Activated CD4-positive, CD25-positive, alpha-beta regulatory T cell (primary cell): ENCODE results near the gene PHACTR4.
A peak's percentile ranks its signal among the peaks of the same experiment; 100 is the strongest.
"Not testable (repeated sequence)": the region's sequence is repeated elsewhere in the genome, so short reads cannot be mapped to it uniquely, and the experiment has no call there.

ENCODE experiments used
- DNase-seq, 4 experiments: peaks; one replicate each; lab custom pipeline; 2025; lab: John Stamatoyannopoulos, UW

PHACTR4 gene

DNA sequence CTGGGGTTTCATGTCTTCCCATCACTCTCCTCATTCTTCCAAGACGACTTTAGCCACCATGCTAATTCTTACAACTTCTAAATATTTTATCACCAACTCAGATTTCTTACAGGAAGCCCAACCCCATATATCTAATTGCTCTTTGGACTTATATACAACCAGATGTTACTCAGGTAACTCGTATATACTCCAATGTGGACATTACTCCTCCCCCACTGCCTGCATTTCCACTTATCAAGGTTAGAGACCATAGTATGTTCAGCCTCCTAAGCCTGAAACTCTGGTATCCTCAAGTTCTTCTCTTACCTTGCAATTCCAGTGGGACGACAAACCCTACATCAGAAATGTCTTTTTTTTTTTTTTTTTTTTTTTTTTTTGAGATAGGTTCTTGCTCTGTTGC is 133.6 kb downstream of the PHACTR4 start:
- DNase-seq, result no peak

DNA sequence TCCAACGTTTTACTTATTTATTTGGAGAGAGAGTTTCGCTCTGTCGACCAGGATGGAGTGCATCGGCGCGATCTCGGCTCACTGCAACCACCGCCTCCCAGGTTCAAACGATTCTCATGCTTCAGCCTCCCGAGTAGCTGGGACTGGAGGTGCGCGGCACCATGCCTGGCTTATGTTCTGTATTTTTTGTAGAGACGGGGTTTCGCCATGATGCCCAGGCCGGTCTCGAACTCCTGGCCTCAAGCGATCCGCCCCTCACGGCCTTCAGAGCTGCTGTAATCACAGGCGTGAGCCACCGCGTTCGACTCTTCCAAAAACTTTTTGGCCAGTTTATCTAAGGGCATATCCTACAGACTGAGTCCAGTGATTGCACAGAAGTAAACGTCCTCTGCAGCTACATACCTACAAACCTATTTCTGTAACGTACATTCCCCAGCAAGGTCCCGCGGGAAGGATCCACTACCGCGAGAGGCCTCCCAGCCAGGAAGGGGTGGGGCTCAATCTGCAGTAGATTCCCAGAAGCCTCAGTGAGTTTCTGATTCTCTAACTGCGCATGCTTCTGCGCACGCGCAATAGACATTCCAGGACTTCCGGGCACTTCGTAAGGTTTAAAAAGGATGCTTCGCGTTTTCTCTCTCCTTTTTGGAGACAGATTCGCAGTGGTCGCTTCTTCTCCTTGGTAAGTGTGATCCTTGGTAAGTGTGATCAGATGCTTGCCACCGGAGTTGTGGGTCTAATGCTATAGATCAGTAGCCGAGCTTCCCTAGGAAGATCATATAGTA is 136.1 kb downstream of the PHACTR4 start, which contains the start of gene RCC1:
TSS of gene RCC1 (plus strand) at position 638 of the 782 bp plus-strand sequence. CDS start 23,824 bp downstream, outside the sequence.
- peak; percentile 79 to 90 (median 88) for DNase-seq

DNA sequence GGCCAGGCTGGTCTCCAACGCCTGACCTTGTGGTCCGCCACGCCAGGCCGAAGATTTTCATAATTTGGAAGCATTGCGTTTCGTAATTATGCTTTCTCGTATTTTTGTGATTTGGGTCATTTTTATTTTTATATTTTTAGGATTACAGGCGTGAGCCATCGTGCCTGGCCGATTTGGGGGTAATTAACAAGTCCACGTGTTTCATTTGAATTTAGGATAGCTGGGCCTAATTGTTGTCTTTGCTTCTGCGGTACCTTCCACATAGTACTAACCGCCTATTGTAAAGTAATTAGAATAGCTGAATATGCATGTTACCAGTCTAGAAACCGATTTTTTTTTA is 137.3 kb downstream of the PHACTR4 start:
- no peak for DNase-seq

GRCh38 chr1:28507247-28507645 is 137.7 kb downstream of the PHACTR4 start:
- no peak for DNase-seq

DNA sequence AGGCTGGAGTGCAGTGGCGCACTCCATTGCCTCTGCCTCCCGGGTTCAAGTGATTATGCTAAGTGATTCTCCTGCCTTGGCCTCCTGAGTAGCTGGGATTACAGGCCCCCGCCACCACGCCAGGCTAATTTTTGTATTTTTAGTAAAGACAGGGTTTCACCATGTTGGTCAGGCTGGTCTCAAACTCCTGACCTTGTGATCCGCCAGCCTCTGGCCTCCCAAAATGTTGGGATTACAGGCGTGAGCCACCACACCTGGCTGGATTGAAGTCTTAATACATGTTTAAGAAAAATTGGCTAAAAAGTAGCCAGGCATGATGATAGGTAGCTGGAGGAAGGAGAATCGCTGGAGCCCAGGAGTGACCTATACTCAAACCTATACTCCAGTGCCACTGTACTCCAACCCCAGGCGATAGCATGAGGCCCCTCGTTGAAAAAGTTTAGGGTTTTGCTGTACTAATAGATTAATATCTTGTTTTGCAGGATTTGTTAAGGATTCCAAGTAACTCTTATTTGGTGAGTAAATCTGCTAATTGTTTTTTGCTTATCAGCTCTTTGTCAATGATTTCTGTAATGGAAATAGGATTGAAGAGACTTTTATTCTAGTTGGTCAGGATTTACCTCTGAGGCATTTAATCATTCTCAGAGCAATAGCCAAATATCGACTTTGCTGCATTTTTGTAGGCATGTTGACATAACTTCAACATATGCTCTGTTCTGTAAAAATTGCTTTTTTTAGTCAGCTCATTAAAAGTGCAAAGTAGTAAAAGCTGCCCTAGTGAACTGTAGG is 138.3 kb downstream of the PHACTR4 start:
- DNase-seq, result peak in 1 of 4 experiments; percentile 16

- no peak for DNase-seq
Observed at GRCh38 chr1:28508435-28508754, 138.9 kb downstream of the PHACTR4 start.

GRCh38 chr1:28509705-28510272 is 140.2 kb downstream of the PHACTR4 start:
- peak in 1 of 4 experiments; percentile 38 for DNase-seq

GRCh38 chr1:28510273-28510969 is 140.9 kb downstream of the PHACTR4 start:
- DNase-seq, result no peak

GRCh38 chr1:28510970-28511440 is 141.5 kb downstream of the PHACTR4 start:
- DNase-seq, result no peak

DNA sequence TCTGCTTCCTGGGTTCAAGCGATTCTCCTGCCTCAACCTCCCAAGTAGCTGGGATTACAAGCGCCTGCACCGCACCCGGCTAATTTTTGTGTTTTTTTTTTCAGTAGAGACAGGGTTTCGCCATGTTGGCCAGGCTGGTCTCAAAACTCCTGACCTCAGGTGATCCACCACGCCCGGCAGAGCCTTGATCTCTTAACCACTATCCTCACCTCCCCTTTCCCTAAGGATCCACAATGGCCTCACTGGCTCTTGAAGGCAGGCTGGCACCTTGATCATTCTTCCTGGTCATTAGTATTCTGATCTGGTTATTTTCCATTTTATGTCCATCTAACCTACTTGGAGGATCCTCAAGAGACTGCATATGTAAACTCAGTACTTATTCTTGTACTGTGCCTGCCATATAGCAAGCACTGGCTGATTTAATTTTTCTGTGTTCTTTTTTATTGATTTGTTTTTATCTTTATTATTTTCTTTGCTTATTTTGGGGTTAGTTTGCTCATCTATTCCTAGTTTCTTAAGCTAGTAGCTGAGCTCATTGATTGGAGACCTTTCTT is 142.6 kb downstream of the PHACTR4 start:
- DNase-seq, result no peak

GRCh38 chr1:28514445-28514933 is 144.9 kb downstream of the PHACTR4 start:
- DNase-seq, result not testable (repeated sequence)

GRCh38 chr1:28516518-28516956 is 147.0 kb downstream of the PHACTR4 start:
- DNase-seq, result no peak

GRCh38 chr1:28517649-28517999 is 148.1 kb downstream of the PHACTR4 start:
- DNase-seq, result no peak

DNA sequence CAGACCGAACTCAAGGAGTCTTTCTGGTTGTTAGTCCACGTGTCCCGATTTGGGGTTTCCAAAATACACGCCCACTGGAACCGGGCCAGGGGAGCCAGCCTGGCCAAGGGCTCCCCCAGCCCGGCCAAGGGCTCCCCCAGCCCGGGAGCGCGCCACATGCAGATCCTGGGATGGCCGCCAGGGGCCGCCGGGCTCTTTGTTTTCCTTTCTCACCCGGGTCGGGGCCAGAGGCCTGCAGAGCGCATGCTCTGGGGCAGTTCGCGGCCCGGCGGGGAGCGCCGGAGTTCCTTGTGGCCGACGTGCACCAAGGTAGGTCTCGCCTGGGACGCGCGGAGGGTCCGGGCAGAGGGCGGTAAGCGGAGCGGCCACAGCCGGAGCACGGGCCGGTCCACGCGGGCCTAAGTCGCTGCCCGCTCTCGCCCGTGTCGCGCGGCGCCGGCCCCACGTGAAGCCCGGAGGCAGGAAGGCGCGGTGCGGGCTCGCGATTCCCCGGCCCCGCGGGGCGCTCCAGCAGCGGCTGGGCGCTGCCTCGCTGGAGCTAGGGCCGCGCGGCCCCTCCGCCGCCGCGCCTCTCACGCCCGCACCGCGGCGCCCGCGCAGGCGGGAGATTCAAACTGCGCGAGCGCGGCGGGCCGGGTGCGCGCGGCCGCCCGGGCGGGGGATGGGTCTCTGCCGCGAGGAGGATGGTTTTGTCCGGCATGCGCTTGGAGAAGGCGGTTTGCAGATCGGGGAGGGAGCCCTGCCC is 148.6 kb downstream of the PHACTR4 start:
- DNase-seq, result peak; percentile 75 to 83 (median 78)

GRCh38 chr1:28518745-28519341 is 149.3 kb downstream of the PHACTR4 start:
- peak in 1 of 4 experiments; percentile 29 for DNase-seq

GRCh38 chr1:28519946-28520725 is 150.6 kb downstream of the PHACTR4 start:
- DNase-seq, result no peak

- not testable (repeated sequence) for DNase-seq
Observed at GRCh38 chr1:28520796-28521195, 151.3 kb downstream of the PHACTR4 start.

DNA sequence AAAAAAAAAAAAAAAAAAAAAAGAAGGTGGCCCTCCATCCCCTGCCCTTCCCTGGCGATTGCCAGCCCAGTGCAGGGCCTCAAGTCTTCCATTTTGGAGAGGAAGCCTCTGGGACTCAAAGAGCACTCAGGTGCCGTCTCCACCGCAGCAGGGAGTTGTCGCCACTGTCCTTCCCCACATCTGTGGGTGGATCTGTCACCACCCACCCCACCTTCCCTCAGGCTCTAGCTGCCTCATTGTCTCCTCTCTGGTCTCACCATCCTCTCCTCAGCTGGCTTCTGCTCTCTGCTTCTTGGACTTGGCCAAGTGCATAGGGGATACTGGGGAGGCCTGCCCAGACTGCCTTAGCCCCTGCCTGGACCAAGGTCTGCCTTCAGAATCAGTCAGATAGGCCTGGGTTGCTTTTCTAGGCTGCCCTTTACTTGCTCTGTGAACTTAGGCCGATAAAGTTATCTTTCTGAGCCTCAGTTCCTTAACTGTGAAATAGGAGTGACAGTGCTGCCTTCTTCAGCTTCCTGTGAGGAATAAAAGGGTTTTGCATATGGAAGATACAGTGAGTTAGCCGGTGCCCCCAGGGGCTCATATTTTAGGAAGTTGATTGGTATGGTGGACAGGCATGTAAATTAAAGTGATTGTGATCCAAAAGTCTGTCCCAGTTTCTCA is 152.1 kb downstream of the PHACTR4 start:
- no peak for DNase-seq

DNA sequence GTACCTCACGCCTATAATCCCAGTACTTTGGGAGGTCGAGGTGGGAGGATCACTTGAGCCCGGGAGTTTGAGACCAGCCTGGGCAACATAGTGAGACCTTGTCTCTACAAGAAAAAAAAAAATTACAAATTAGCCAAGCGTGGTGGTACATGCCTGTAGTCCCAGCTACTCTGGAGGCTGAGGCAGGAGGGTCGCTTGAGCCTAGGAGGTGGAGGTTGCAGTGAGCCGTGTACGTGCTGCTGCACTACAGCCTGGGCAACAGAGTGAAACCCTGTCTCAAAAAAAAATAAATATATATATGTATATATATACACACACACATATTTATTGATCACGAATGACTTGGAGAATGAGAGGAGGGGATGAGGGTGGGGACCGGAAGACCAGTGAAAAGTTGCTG is 153.0 kb downstream of the PHACTR4 start:
- DNase-seq, result not testable (repeated sequence)
